Mesenchymal stem cell (in vitro differentiated cells and primary cell): ENCODE results near the gene SEMA4A.

Experiments
- DNase-seq: peaks from one replicate; pipeline ENCODE4 v3.0.0-alpha.2; 2013
- H2AFZ ChIP-seq: one replicate; pipeline ENCODE4 v1.6.1; 2013; ENCODE audit warnings: low read depth, mild to moderate bottlenecking, control low read depth, inconsistent platforms, low read length, moderate library complexity
- H2AK5ac ChIP-seq: 2 replicates; pipeline ENCODE4 v1.6.1; 2013; ENCODE audit warnings: low read length, moderate library complexity, mild to moderate bottlenecking, inconsistent platforms; ENCODE audit not compliant: severe bottlenecking
- H2BK120ac ChIP-seq: one replicate; pipeline ENCODE4 v1.6.1; 2013; ENCODE audit warnings: low read depth, mild to moderate bottlenecking, inconsistent platforms, low read length, moderate library complexity
- H2BK12ac ChIP-seq, 2 experiments: one replicate each; pipeline ENCODE4 v1.6.1; 2013; ENCODE audit warnings: inconsistent platforms in 2 of 2, low read length in 2 of 2, mild to moderate bottlenecking in 2 of 2, moderate library complexity in 2 of 2, control low read depth in 1 of 2
- H2BK15ac ChIP-seq: one replicate; pipeline ENCODE4 v1.6.1; 2013; ENCODE audit warnings: mild to moderate bottlenecking, low read depth, inconsistent platforms; ENCODE audit not compliant: poor library complexity, severe bottlenecking
- H2BK5ac ChIP-seq: 2 replicates; pipeline ENCODE4 v1.6.1; 2013; ENCODE audit warnings: low read depth, mild to moderate bottlenecking, low read length, control low read depth, inconsistent platforms; ENCODE audit not compliant: poor library complexity, severe bottlenecking
- H3K14ac ChIP-seq, 2 experiments: one replicate each; pipeline ENCODE4 v1.6.1; 2013; ENCODE audit warnings: inconsistent platforms in 2 of 2, low read length in 2 of 2, control low read depth in 1 of 2, mild to moderate bottlenecking in 1 of 2, moderate library complexity in 1 of 2
- H3K18ac ChIP-seq, 2 experiments: one replicate each; pipeline ENCODE4 v1.6.1; 2013; ENCODE audit warnings: inconsistent platforms in 2 of 2, low read length in 2 of 2, control low read depth in 1 of 2, low read depth in 1 of 2, mild to moderate bottlenecking in 1 of 2
- H3K23ac ChIP-seq, 2 experiments: one replicate each; pipeline ENCODE4 v1.6.1; 2013; ENCODE audit warnings: inconsistent platforms in 2 of 2, low read length in 2 of 2, mild to moderate bottlenecking in 2 of 2, moderate library complexity in 2 of 2, control low read depth in 1 of 2
- H3K27ac ChIP-seq: 2 replicates; pipeline ENCODE4 v1.5.1; 2013; ENCODE audit warnings: mild to moderate bottlenecking, moderate library complexity, low read length, control low read depth, inconsistent platforms; ENCODE audit not compliant: poor library complexity, severe bottlenecking
- H3K27me3 ChIP-seq, 2 experiments: 2 replicates each; pipeline versions ENCODE4 v1.6.1 to v1.7.0; 2013; ENCODE audit warnings: low read length in 2 of 2, mild to moderate bottlenecking in 2 of 2, moderate library complexity in 2 of 2, control low read depth in 1 of 2, inconsistent platforms in 1 of 2; ENCODE audit not compliant: control insufficient read depth in 1 of 2, insufficient read depth in 1 of 2
- H3K36me3 ChIP-seq, 2 experiments: 2 replicates each; pipeline versions ENCODE4 v1.6.1 to v1.7.0; 2013; ENCODE audit warnings: low read length in 2 of 2, control low read depth in 1 of 2, inconsistent platforms in 1 of 2, low read depth in 1 of 2, mild to moderate bottlenecking in 1 of 2; ENCODE audit not compliant: insufficient read depth in 2 of 2, control insufficient read depth in 1 of 2
- H3K4ac ChIP-seq, 2 experiments: one replicate each; pipeline ENCODE4 v1.6.1; 2013; ENCODE audit warnings: inconsistent platforms in 2 of 2, low read length in 2 of 2, mild to moderate bottlenecking in 2 of 2, moderate library complexity in 2 of 2, control low read depth in 1 of 2, low read depth in 1 of 2
- H3K4me1 ChIP-seq: 2 replicates; pipeline ENCODE4 v1.6.1; 2013; ENCODE audit warnings: low read depth, low read length, control low read depth; ENCODE audit not compliant: control insufficient read depth, insufficient read depth
- H3K4me2 ChIP-seq: 2 replicates; pipeline ENCODE4 v1.6.1; 2013; ENCODE audit warnings: low read length, mild to moderate bottlenecking, inconsistent platforms; ENCODE audit not compliant: poor library complexity, severe bottlenecking
- H3K4me3 ChIP-seq, 2 experiments: 2 replicates each; pipeline versions ENCODE4 v1.5.1 to v1.7.0; 2013; ENCODE audit warnings: low read length in 2 of 2, mild to moderate bottlenecking in 2 of 2, control low read depth in 1 of 2, low read depth in 1 of 2; ENCODE audit not compliant: insufficient read depth in 1 of 2
- H3K79me1 ChIP-seq: replicated peaks from 2 replicates; pipeline ENCODE4 v1.6.1; 2013; ENCODE audit warnings: mild to moderate bottlenecking, control low read depth, low read length, inconsistent platforms; ENCODE audit not compliant: poor library complexity, severe bottlenecking
- H3K9ac ChIP-seq: 2 replicates; pipeline ENCODE4 v1.7.0; 2013; ENCODE audit warnings: mild to moderate bottlenecking, low read length, moderate library complexity
- H3K9me3 ChIP-seq: 2 replicates; pipeline ENCODE4 v1.7.0; 2013; ENCODE audit warnings: mild to moderate bottlenecking, low read length; ENCODE audit not compliant: control insufficient read depth
- H4K8ac ChIP-seq: one replicate; pipeline ENCODE4 v1.6.1; 2013; ENCODE audit warnings: inconsistent platforms, mild to moderate bottlenecking, low read length, moderate library complexity
- H4K91ac ChIP-seq: one replicate; pipeline ENCODE4 v1.6.1; 2013; ENCODE audit warnings: mild to moderate bottlenecking, low read length, inconsistent platforms
- WGBS: methylation state at CpG from one replicate; pipeline ENCODE4 v1.1.7; 2013; ENCODE audit warnings: mixed read lengths; 5-methylcytosine and 5-hydroxymethylcytosine counted together

SEMA4A gene

DNA sequence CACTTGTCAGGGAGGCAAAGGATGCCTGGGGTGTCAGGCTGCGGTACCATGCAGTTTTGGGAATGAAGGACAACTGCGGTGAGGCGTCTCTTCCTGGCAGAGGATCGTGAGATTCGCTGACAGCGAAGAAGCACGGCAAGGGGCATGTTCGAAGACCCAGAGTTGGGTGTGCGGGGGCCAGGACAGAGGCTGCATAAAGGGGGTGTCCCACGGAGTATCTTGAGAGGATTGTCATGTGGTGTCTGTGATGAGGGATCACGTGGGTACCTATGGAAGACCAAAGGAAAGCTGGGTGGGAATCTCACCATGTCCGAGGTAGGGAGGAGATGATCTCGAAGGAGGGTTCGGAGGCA is 40.9 kb downstream of the SEMA4A start:
- peak overlapping the region; percentile 2 for H2BK120ac ChIP-seq
- H2BK12ac ChIP-seq: no peak overlapping the region
- peak overlapping the region in 1 of 2 experiments; percentile 19 for H3K14ac ChIP-seq
- no peaks in the 10 kb centered on the region for H3K27me3 ChIP-seq
- DNase-seq: peak; percentile 55
- H4K8ac ChIP-seq: no peak overlapping the region
- peak overlapping the region; percentile 85 to 94 for H3K4me3 ChIP-seq
- peaks cover 12% of the 10 kb centered on the region for H3K4me1 ChIP-seq
- H2BK5ac ChIP-seq: no peak overlapping the region
- H2AK5ac ChIP-seq: peak overlapping the region; percentile 23
- H3K4ac ChIP-seq: peak overlapping the region; percentile 29 to 46
- no peak overlapping the region for H3K23ac ChIP-seq
- peak overlapping the region; percentile 61 for H4K91ac ChIP-seq
- H3K27ac ChIP-seq: peak overlapping the region; percentile 41
- H3K36me3 ChIP-seq: peaks cover 10 to 26% of the 10 kb centered on the region in 2 experiments
- no peak overlapping the region for H2BK15ac ChIP-seq
- H3K9ac ChIP-seq: peak overlapping the region; percentile 90
- H3K4me2 ChIP-seq: peak overlapping the region; percentile 81
- no peaks in the 10 kb centered on the region for H3K9me3 ChIP-seq
- peaks cover 24% of the 10 kb centered on the region for H3K79me1 ChIP-seq
- 20% methylated on average over 14 of the region's 14 CpGs for WGBS
- H2AFZ ChIP-seq: no peak overlapping the region
- peak overlapping the region; percentile 60 to 84 for H3K18ac ChIP-seq

DNA sequence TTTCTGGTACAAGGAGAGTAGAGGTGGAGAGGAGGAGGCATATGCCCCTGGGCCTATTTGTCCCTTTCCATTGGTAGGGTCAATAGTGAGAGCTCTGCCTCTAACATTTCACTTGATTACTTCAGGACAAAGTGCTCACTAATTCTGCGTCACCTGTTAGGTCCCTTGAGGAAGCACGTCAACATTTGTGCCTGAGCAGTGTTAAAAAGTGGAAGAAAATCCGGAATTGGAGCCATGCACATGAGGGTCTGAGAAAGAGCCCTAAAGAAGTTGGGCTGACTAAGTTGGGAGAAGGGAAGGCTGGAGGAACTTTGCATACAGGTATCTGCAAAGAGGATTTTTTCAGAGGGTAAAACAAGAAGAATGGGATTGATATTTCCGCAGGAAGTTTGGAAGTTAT is 42.5 kb downstream of the SEMA4A start:
- Histone ChIP-seq H3K4me1 (peaks cover 12% of the 10 kb centered on the region), H3K79me1 (peaks cover 32% of the 10 kb centered on the region), H2BK5ac (no peak overlapping the region), H3K9ac (no peak overlapping the region), H3K23ac (no peak overlapping the region), H2BK120ac (no peak overlapping the region), H2BK12ac (no peak overlapping the region), H4K91ac (no peak overlapping the region), H3K4me2 (no peak overlapping the region), H3K27ac (no peak overlapping the region), H2BK15ac (no peak overlapping the region), H3K4ac (no peak overlapping the region), H3K14ac (no peak overlapping the region), H2AFZ (no peak overlapping the region), H3K27me3 (no peaks in the 10 kb centered on the region), H4K8ac (no peak overlapping the region), H3K9me3 (no peaks in the 10 kb centered on the region), H3K4me3 (peak overlapping the region in 1 of 2 experiments; percentile 36), H3K36me3 (peaks cover 21 to 40% of the 10 kb centered on the region in 2 experiments), H3K18ac (no peak overlapping the region), H2AK5ac (no peak overlapping the region)
- DNase-seq: no peak
- WGBS: 94% methylated on average over 4 of the region's 4 CpGs

- Histone ChIP-seq H3K4ac (no peak overlapping the region), H3K4me1 (peaks cover 12% of the 10 kb centered on the region), H3K4me3 (no peak overlapping the region), H2BK120ac (no peak overlapping the region), H3K23ac (no peak overlapping the region), H3K27me3 (no peaks in the 10 kb centered on the region), H2BK5ac (no peak overlapping the region), H4K8ac (no peak overlapping the region), H4K91ac (no peak overlapping the region), H3K27ac (no peak overlapping the region), H3K79me1 (peaks cover 34% of the 10 kb centered on the region), H2AK5ac (no peak overlapping the region), H3K36me3 (peaks cover 21 to 40% of the 10 kb centered on the region in 2 experiments), H3K9ac (no peak overlapping the region), H2BK12ac (no peak overlapping the region), H3K9me3 (no peaks in the 10 kb centered on the region), H3K4me2 (no peak overlapping the region), H2BK15ac (no peak overlapping the region), H3K14ac (no peak overlapping the region), H3K18ac (no peak overlapping the region), H2AFZ (no peak overlapping the region)
- DNase-seq: no peak
- WGBS: 78% methylated on average over 2 of the region's 2 CpGs
Observed at GRCh38 chr1:156196445-156196844, 43.1 kb downstream of the SEMA4A start.

DNA sequence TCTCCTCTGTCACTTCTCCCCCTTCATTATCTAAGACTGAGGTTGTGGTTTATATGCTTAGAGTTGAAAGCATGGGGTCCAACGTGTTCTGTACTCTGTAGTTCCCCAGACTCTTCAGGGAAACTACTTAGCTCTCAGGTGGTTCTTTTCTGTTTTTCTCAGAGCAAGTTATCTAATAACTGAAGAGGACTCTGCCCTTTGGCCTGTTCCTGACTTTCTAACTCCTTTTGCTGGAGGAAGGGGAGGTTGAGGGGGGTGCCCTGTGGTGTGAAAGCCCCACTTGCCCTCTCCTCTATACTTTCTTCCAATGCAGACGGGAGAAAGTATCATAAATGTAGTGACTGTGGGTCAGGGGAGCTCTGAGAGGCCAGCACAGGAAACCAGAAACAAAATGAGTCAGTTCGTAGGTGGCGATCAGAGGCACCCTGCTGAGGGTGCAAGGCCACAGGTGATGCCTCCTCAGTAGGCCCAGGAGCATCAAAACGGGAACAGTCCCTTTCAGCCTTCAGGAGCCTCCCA is 45.5 kb downstream of the SEMA4A start:
- H2AK5ac ChIP-seq: no peak overlapping the region
- H3K18ac ChIP-seq: no peak overlapping the region
- 82% methylated on average over 4 of the region's 5 CpGs for WGBS
- H3K4me2 ChIP-seq: no peak overlapping the region
- H3K27me3 ChIP-seq: no peaks in the 10 kb centered on the region
- no peak overlapping the region for H3K9ac ChIP-seq
- H3K4me3 ChIP-seq: no peak overlapping the region
- H3K9me3 ChIP-seq: no peaks in the 10 kb centered on the region
- peaks cover 39% of the 10 kb centered on the region for H3K79me1 ChIP-seq
- H2AFZ ChIP-seq: no peak overlapping the region
- no peak overlapping the region for H2BK15ac ChIP-seq
- H3K36me3 ChIP-seq: peaks cover 21 to 56% of the 10 kb centered on the region in 2 experiments
- H2BK120ac ChIP-seq: no peak overlapping the region
- H2BK5ac ChIP-seq: no peak overlapping the region
- H3K23ac ChIP-seq: no peak overlapping the region
- peaks cover 9% of the 10 kb centered on the region for H3K4me1 ChIP-seq
- no peak overlapping the region for H3K27ac ChIP-seq
- no peak overlapping the region for H4K91ac ChIP-seq
- no peak overlapping the region for H3K4ac ChIP-seq
- H3K14ac ChIP-seq: no peak overlapping the region
- H4K8ac ChIP-seq: peak overlapping the region; percentile 25
- DNase-seq: no peak
- H2BK12ac ChIP-seq: no peak overlapping the region
